HEK293T (cell line): ENCODE data around the gene NPLOC4.

Experiments used
- ARNT ChIP-seq: fragments of 450-650 bp; IDR thresholded peaks from 2 replicates; pipeline ENCODE4 v1.6.1; 2017; ENCODE audit warnings: mild to moderate bottlenecking
- FOXA1 ChIP-seq: fragments of 450-650 bp; IDR thresholded peaks from 2 replicates; pipeline ENCODE4 v1.6.1; 2016; ENCODE audit warnings: mild to moderate bottlenecking
- FOXM1 ChIP-seq: fragments of 450-650 bp; IDR thresholded peaks from 2 replicates; pipeline ENCODE4 v1.6.1; 2017; ENCODE audit warnings: mild to moderate bottlenecking, borderline replicate concordance
- PKNOX1 ChIP-seq: fragments of 450-650 bp; IDR thresholded peaks from 2 replicates; pipeline ENCODE4 v1.6.1; 2016
- SP1 ChIP-seq: fragments of 450-650 bp; IDR thresholded peaks from 2 replicates; pipeline ENCODE4 v1.6.1; 2017

- TF ChIP-seq FOXA1 = no peak
- TF ChIP-seq SP1 = no peak
- TF ChIP-seq ARNT = no peak
- no peak for TF ChIP-seq FOXM1
- no peak for TF ChIP-seq PKNOX1
These were observed 87.1 kb downstream of the NPLOC4 start for GRCh38 chr17:81549826-81550225.
